Stimulated activated naive CD8-positive, alpha-beta T cell treated with anti-CD3 and anti-CD28 coated beads, Interleukin-15, Interleukin-2, amounts not matched to agents 100 U/mL and 50 U/mL, for 24 hours (primary cell): Measurements from ENCODE around the gene ADAMTS3.
"Not testable (repeated sequence)": the region's sequence is repeated elsewhere in the genome, so short reads cannot be mapped to it uniquely, and the experiment has no call there.

Experiments
- ATAC-seq: fragments of 150-1000 bp; cut with Tn5 transposase; one replicate; pipeline ENCODE4 v1.10.0; 2021
- DNase-seq: peaks from one replicate; pipeline ENCODE4 v3.0.0; 2021

ADAMTS3 gene

DNA sequence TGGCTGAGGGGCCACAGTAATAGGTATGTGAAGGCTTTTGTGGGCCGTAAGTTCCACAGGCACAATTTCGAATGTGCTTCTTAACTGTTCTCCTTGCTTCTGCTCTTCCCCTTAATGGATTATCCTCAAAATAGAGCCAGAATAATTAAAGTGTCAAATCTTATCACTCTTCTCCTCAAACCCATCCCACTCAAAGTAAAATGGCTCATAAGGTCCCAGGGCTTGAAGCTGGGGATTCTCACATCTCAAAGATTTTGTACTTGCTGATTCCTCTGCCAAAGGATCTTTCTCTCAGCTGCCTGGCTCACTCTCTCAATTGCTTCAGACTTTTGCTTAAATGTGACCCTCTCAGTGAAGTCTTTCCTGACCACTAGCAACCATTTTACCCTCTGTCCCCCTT, 16.6 kb downstream of the ADAMTS3 start:
- no peak for DNase-seq

GRCh38 chr4:72546456-72546855, 22.6 kb downstream of the ADAMTS3 start:
- ATAC-seq (no peak), DNase-seq (no peak)

More for the DNA sequence above, 16.6 kb downstream of the ADAMTS3 start:
- ATAC-seq = no peak

DNA sequence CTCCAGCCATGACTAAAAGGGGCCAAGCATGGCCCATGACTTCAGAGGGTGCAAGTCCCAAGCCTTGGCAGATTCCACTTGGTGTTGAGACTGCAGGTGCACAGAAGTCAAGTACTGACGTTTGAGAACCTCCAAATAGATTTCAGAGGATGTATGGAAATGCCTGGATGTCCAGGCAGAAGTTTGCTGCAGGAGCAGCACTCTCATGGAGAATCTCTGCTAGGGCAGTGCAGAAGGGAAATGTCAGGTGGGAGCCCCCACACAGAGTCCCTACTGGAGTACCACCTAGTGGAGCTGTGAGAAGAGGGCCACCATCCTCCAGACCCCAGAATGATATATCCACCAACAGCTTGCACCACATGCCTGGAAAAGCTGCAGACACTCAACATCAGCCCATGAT, 28.3 kb downstream of the ADAMTS3 start:
- ATAC-seq, DNase-seq: not testable (repeated sequence)

DNA sequence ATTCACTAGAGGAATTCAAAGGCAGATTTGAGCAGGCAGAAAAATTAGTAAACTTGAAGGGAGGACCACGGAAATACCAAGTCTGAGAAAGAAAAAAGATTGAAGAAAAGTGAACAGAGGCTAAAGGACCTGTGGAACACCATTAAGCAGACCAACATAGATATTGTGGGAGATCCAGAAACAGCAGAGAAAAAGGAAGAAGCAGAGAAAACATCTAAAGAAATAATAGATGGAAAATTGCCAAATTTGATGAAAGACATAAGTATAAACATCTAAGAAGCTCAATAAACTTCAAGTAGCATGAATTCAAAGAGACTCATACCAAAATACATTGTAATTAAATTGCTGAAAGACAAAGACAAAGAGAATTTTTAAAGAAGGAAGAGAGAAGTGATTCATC, 31.0 kb downstream of the ADAMTS3 start:
- DNase-seq = no peak
- ATAC-seq = no peak

DNA sequence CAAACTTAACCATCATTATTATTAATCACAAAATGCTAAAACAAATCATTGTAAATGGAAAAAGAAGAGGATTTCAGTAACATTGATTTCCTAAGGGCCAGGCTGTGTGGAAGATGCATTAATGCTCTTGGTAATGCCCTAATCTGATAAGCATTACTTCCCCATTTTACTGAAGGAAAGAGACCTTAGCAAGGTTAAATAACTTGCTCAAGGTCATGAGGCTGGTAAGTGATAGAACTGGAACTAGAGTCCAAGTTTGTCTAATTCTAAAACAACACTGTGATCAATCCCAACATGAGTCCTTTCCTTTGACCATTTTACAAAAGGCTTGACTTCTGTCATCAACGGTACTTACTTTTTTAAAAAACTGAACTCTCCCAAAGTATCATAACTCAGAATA, 32.6 kb downstream of the ADAMTS3 start:
- no peak for DNase-seq
- no peak for ATAC-seq

GRCh38 chr4:72531768-72532290, 37.2 kb downstream of the ADAMTS3 start:
- peak; percentile 23 for ATAC-seq
- no peak for DNase-seq

DNA sequence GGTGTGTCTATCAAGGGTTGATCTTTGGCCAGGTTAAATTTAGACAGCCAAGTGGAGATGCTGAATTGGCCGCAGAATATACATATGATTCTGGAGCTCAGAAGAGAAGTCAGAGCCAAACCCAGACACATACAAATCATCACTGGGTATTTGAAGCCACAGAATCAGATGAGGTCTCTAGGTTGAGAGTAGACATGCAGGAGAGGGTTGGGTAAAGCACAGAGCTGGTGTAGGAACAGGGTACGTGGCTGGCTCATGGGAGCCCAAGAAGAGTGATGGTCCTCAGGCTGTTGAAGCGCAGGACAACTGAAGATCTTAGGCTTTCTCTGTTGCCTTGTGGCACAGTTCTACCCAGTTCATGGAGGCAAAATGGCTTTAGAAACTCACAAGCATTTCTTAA, 37.7 kb downstream of the ADAMTS3 start:
- ATAC-seq (peak; percentile 40), DNase-seq (no peak)

- no peak for DNase-seq
- no peak for ATAC-seq
Measured at GRCh38 chr4:72529148-72529822, 39.7 kb downstream of the ADAMTS3 start.

- ATAC-seq (no peak), DNase-seq (no peak)
Measured at GRCh38 chr4:72527038-72527646, 41.9 kb downstream of the ADAMTS3 start.

DNA sequence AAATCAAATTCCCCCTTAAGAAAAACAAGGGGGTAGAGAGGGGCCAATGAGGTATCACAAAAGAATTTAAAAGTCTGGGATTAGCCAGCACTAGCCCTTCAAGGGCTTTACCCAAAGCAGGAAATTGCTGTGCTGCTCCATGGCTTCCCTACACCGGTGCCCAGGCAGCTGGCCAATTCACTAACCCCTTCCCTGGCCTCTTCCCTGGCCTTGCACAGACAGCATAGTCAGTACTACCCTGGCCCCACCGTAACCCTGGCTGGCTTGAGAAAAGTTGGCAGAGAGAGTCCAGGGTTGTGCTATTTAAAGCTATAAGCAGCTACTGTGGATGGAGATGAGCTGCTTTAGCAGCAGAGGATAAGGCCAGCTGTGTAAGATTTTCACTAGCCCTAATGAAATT, 43.1 kb downstream of the ADAMTS3 start:
- no peak for DNase-seq
- no peak for ATAC-seq

GRCh38 chr4:72522440-72522839, 46.6 kb downstream of the ADAMTS3 start:
- ATAC-seq = no peak
- DNase-seq = no peak

DNA sequence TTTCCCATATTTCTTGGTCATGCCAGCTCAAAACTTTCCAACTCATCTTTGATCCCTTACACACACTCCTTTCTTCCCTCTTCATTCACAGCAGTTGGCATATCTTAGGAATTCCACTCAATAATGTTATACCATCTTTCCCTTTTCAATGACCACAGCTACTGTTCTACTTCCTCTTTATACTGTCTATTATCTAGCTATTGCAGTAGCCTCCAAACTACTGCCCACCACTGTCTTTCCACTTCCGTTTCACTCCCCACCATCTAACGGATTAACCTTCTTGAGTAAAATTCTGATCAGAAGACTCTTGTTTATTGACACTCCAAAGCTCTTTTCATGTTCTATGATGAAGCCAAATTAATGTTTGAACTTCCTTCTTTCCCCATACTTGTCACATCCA, 55.8 kb downstream of the ADAMTS3 start:
- no peak for ATAC-seq
- DNase-seq = no peak

DNA sequence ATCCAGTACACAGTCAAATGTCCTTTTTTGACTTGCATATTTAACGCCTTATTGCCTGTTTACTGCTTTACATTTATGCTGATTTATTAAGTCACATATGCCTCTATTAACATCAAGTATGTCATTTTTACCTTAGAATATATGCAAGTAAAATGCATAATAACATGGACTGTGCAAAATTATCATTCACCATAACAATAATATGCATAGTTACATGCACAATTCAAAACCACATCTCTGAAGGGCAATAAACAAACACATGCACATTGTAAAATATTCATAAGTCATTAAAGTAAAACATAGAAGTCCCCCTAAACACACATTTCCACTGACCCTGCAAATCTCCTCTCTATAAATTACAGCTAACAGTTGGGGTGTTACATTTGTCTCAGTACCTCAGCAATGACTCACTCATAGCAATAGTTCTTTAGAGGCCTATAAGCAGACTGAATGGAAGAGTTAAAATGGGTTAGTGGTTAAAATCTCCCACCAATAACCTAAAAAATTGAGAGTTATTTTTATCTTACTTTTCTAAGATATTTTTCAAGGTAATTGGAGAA, 61.1 kb downstream of the ADAMTS3 start:
- no peak for ATAC-seq
- DNase-seq = no peak

DNA sequence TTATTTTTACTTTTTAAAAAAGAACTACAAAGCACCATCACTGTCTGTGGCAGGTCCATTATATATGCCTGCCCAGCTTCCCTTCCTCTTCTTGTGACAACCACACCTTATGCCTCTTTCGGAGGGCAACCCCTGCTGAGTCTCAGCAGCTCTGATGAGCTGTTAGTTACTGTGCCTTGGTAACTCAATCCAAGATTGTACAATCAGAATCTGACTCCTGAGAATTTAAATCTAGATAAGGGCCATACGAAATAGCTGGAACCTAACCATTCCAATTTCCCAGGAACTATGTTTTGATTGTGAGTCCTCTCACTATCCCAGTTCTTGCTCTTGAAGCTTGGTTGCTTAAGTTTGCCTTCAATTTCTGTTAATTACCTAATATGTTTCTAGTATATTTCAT, 61.9 kb downstream of the ADAMTS3 start:
- ATAC-seq (no peak), DNase-seq (no peak)

DNA sequence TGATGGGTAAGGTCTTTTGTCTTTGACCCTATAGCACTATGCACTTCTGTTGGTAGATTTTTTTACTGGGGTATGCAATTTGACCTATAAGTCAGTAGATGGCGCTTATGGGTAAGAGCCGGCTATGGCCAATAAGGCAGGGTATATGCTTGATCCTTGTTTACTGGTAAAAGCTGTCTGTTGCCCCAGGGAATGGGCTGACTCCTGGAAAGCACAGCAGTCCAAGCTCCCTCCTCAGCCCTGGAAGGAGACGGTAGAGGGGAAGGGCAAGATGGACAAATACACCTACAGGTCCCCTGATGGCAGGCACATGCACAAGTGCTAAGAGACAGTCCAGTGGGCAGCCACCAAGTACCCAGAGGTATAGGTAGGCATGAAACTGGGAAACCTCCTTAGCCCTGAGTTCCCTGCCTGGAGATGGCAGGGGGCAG, 63.7 kb downstream of the ADAMTS3 start:
- peak; percentile 32 for ATAC-seq
- DNase-seq = no peak

DNA sequence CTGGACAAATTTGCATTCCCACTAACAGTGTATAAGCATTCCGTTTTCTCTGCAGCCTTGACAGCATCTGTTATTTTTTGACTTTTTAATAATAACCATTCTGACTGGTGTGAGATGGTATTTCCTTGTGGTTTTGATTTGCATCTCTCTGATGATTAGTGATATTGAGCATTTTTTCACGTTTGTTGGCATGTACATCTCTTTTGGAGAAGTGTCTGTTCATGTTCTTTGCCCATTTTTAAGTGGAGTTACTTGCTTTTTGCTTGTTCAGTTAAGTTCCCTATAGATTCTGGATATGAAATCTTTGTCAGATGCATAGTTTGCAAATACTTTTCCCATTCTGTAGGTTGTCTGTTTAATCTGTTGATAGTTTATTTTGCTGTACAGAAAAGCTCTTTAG, 68.8 kb downstream of the ADAMTS3 start:
- ATAC-seq = no peak
- DNase-seq = no peak

DNA sequence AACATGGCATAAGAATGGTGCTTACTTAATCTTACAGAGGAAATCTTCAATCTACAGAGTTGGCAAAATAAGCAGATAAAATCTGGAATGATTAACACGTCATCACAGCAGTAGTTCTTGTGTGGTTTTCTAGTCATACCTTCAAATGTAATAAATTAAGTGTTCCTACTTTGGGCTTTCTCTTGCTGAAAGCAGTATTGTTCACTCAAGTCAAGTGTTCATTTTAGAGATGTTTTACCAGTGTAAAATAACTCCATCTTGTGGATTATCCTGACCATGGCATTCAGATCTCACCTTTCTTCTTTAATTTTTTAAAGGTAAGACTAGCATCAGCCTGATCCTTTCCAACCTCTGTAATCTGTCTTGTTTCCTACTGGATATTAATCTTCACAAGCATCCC, 72.9 kb downstream of the ADAMTS3 start:
- ATAC-seq = no peak
- no peak for DNase-seq

GRCh38 chr4:72494156-72494555, 74.9 kb downstream of the ADAMTS3 start:
- ATAC-seq = no peak

DNA sequence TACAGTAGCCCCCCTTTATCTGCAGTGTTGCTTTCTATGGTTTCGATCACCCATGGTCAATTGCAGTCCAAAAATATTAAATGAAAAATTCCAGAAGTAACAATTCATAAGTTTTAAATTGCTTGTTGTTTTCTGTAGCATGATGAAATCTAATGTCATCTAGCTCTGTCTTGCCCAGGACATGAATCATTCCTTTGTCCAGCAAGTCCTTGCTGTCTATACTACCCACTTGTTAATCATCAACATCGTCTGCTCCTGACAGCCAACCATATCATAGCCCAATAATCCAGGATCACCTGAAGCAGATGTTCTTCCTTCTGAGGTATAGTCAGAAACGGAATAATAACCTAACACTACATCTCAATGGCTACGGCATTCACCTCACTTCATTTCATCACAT, 79.8 kb downstream of the ADAMTS3 start:
- ATAC-seq (no peak), DNase-seq (no peak)

More at GRCh38 chr4:72494156-72494555, 74.9 kb downstream of the ADAMTS3 start:
- no peak for DNase-seq

DNA sequence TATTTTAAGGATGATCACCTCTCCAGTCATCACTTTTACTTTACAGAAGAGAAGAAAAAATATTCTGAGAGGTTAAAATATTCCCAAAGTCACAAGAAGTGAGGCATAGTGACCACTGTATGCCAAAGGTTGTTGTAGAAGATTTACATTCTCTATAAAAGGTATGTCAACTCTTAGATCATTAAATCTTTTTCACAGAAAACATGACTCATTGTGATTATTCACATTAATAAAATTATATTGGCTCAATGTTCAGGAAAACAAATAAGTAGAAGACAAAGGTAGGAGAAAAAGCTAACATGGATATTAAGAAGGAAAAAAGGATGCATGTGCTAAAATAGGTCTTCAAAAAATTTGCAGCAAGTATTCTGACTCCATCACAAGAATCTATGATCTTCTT, 82.0 kb downstream of the ADAMTS3 start:
- ATAC-seq (no peak), DNase-seq (no peak)

GRCh38 chr4:72484981-72485380, 84.0 kb downstream of the ADAMTS3 start:
- no peak for ATAC-seq
- no peak for DNase-seq

GRCh38 chr4:72473434-72473900, 95.6 kb downstream of the ADAMTS3 start:
- ATAC-seq = no peak
- no peak for DNase-seq

DNA sequence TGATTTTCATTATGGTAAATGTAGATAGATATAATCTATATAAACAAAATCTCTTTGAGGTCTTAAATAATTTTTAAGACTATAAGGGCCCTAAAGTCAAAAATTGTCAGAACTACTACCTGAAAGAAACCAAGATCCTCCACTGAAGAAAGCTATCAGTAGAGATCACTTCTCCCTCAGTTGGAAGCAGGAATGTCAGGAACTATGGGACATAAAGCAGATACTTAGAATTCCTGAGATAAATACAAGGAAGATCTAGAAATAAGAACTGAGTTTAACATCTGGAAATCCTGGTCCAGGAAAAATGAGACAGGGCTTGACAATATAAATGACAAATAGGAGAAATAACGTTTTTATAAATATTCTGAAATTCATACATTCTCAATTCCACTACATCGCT, 97.2 kb downstream of the ADAMTS3 start:
- DNase-seq (no peak), ATAC-seq (no peak)
